GM10847 (cell line): ENCODE data around the gene TCEA3.

ENCODE experiments used
- POLR2A ChIP-seq: IDR thresholded peaks from 2 replicates; pipeline ENCODE4 v1.6.1; 2011; ENCODE audit not compliant: insufficient read length; ENCODE audit errors: extremely low read depth

The TCEA3 gene

GRCh38 chr1:23370709-23371584, 53.6 kb downstream of the TCEA3 start:
- no peak for TF ChIP-seq POLR2A

- no peak for TF ChIP-seq POLR2A
These were observed 54.2 kb downstream of the TCEA3 start for GRCh38 chr1:23370330-23370708.

- no peak for TF ChIP-seq POLR2A
These were observed 55.1 kb downstream of the TCEA3 start, which contains the start of gene ZNF436 for GRCh38 chr1:23369335-23370013. Gene ZNF436, minus strand, starts transcription at chr1:23369836. Its CDS starts 1,831 bp downstream, at chr1:23368005.

- TF ChIP-seq POLR2A, result peak; percentile 64
These were observed 55.8 kb downstream of the TCEA3 start for GRCh38 chr1:23368562-23369334.

GRCh38 chr1:23367791-23368561, 56.6 kb downstream of the TCEA3 start:
- TF ChIP-seq POLR2A, result peak; percentile 48

GRCh38 chr1:23367451-23367790, 57.1 kb downstream of the TCEA3 start:
- no peak for TF ChIP-seq POLR2A

- TF ChIP-seq POLR2A, result no peak
These were observed 58.0 kb downstream of the TCEA3 start for GRCh38 chr1:23366598-23366997.

DNA sequence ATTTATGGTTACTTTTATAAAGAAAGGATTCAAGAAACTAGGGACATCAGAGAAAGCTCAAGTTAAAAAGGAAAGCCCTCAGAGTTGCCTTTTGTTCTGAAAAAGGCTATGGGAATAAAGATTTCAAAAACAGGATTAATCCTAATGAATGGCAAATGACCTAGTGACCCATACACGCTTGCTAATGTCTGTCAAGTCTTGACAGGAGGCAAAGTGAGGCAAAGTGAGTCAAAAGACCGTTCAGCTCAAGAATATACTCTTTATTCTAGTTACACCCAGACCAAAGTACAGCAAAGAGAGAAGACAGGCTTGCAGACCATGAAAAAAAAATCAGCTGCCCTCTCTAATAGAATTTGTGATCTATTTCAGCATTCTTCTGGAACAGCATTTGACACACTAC, 58.4 kb downstream of the TCEA3 start:
- no peak for TF ChIP-seq POLR2A

- TF ChIP-seq POLR2A, result no peak
These were observed 62.3 kb downstream of the TCEA3 start for GRCh38 chr1:23362218-23362713.

- TF ChIP-seq POLR2A, result no peak
These were observed 66.2 kb downstream of the TCEA3 start for GRCh38 chr1:23358310-23358875.

GRCh38 chr1:23357138-23357908, 67.2 kb downstream of the TCEA3 start:
- TF ChIP-seq POLR2A, result no peak

GRCh38 chr1:23356471-23357137, 67.9 kb downstream of the TCEA3 start:
- TF ChIP-seq POLR2A, result no peak

- TF ChIP-seq POLR2A, result no peak
These were observed 70.3 kb downstream of the TCEA3 start for GRCh38 chr1:23354245-23354644.
